Endothelial cell of umbilical vein (primary cell): ENCODE data around the gene MAGI1. TPM values are rescaled to one million over a fixed set of nuclear protein-coding genes. Genes with fewer than 3 reads are reported as not detected.

ENCODE experiments used
- BruUV-seq: library from RNA; stranded (reverse); fragments of 400-500 nt; replicated peaks from 2 replicates; lab custom pipeline; 2021; lab: Mats Ljungman, UMichigan
- CTCF ChIA-PET: fragments of 300-600, 350-600 bp; sonication (Branson Sonifier 250); formaldehyde crosslinking; loops from one replicate; lab custom pipeline; 2021; ENCODE audit warnings: antibody characterized with exemption, inconsistent platforms; lab: Charles Lee
- POLR2A ChIA-PET: fragments of 300-600, 350-600 bp; sonication (Branson Sonifier 250); formaldehyde crosslinking; loops from one replicate; lab custom pipeline; 2021; ENCODE audit warnings: antibody characterized with exemption, inconsistent platforms; lab: Charles Lee
- DNase-seq: peaks from one replicate; pipeline ENCODE4 v3.0.0-alpha.2; 2011; ENCODE audit warnings: low read depth, low spot score
- FAIRE-seq: peaks from 2 replicates; lab custom pipeline; 2011; peaks lifted over from hg19 to GRCh38; lab: Jason Lieb, UNC
- H2AFZ ChIP-seq: 2 replicates; pipeline ENCODE4 v1.6.0; 2012; ENCODE audit warnings: low read depth, low read length, control low read depth, inconsistent platforms
- H3K27ac ChIP-seq: 2 replicates; pipeline ENCODE4 v1.5.1; 2011; ENCODE audit warnings: low read depth, mild to moderate bottlenecking, control low read depth, low read length, moderate library complexity; ENCODE audit not compliant: insufficient read depth
- H3K27me3 ChIP-seq, 2 experiments: 2 replicates each; pipeline versions ENCODE4 v1.6.0 to v1.6.1; 2011; ENCODE audit warnings: low read length in 2 of 2, mixed read lengths in 1 of 2; ENCODE audit not compliant: control insufficient read depth in 2 of 2, insufficient read depth in 2 of 2
- H3K36me3 ChIP-seq, 2 experiments: 2 replicates in 1 of 2; 3 replicates in 1 of 2; pipeline ENCODE4 v1.5.1; 2011; ENCODE audit warnings: low read length in 2 of 2, mild to moderate bottlenecking in 1 of 2, moderate library complexity in 1 of 2; ENCODE audit not compliant: control insufficient read depth in 2 of 2, insufficient read depth in 2 of 2; ENCODE audit errors: extremely low read depth in 1 of 2
- H3K4me1 ChIP-seq: 3 replicates; pipeline ENCODE4 v1.5.1; 2011; ENCODE audit warnings: mild to moderate bottlenecking, low read length; ENCODE audit not compliant: control insufficient read depth, insufficient read depth; ENCODE audit errors: extremely low read depth
- H3K4me2 ChIP-seq: 2 replicates; pipeline ENCODE4 v1.6.1; 2011; ENCODE audit warnings: low read length, control low read depth, mixed read lengths; ENCODE audit not compliant: insufficient read depth
- H3K4me3 ChIP-seq, 3 experiments: fragments of 200-600 bp in 1 of 3; sonication (generic), shearing (Covaris generic) in 1 of 3; replicated peaks in 1 of 3; 2 replicates each; pipeline ENCODE4 v1.5.1; 2011 to 2016; ENCODE audit warnings: control low read depth in 3 of 3, low read length in 3 of 3, mild to moderate bottlenecking in 2 of 3, inconsistent platforms in 1 of 3, low read depth in 1 of 3, moderate library complexity in 1 of 3; ENCODE audit not compliant: insufficient read depth in 1 of 3
- H3K79me2 ChIP-seq: 2 replicates; pipeline ENCODE4 v1.6.0; 2012; ENCODE audit warnings: low read length, inconsistent platforms; ENCODE audit not compliant: control insufficient read depth, insufficient read depth
- H3K9ac ChIP-seq: replicated peaks from 2 replicates; pipeline ENCODE3; 2011; ENCODE audit warnings: low read length, control low read depth; ENCODE audit not compliant: insufficient read depth; ENCODE audit errors: extremely low read depth
- H3K9me1 ChIP-seq: replicated peaks from 3 replicates; pipeline ENCODE4 v1.6.0; 2011; ENCODE audit warnings: mild to moderate bottlenecking, low read length; ENCODE audit not compliant: control insufficient read depth, insufficient read depth; ENCODE audit errors: extremely low read depth
- H3K9me3 ChIP-seq: replicated peaks from 2 replicates; pipeline ENCODE4 v1.5.1; 2012; ENCODE audit warnings: low read length, inconsistent platforms; ENCODE audit not compliant: control insufficient read depth, insufficient read depth
- H4K20me1 ChIP-seq: replicated peaks from 2 replicates; pipeline ENCODE3; 2011; ENCODE audit warnings: mild to moderate bottlenecking, low read length; ENCODE audit not compliant: control insufficient read depth, insufficient read depth; ENCODE audit errors: extremely low read depth
- EZH2 ChIP-seq: IDR thresholded peaks from 2 replicates; pipeline ENCODE4 v1.6.1; 2012; ENCODE audit warnings: borderline replicate concordance, low read depth, mild to moderate bottlenecking, moderate library complexity, low read length, inconsistent platforms; ENCODE audit not compliant: severe bottlenecking
- FOS ChIP-seq: IDR thresholded peaks from 2 replicates; pipeline ENCODE4 v1.6.1; 2011; ENCODE audit warnings: mild to moderate bottlenecking, low read length, moderate library complexity, borderline replicate concordance; ENCODE audit not compliant: insufficient read depth
- GATA2 ChIP-seq: IDR thresholded peaks from 2 replicates; pipeline ENCODE4 v1.7.0; 2011; ENCODE audit warnings: low read depth, mild to moderate bottlenecking, moderate library complexity, mixed read lengths, low read length; ENCODE audit not compliant: insufficient read length, insufficient read depth
- JUN ChIP-seq: IDR thresholded peaks from 2 replicates; pipeline ENCODE4 v1.6.1; 2011; ENCODE audit warnings: borderline replicate concordance, low read depth; ENCODE audit not compliant: insufficient read length, insufficient read depth
- MYC ChIP-seq: IDR thresholded peaks from one replicate; pipeline ENCODE4 v1.6.1; 2011; ENCODE audit warnings: mild to moderate bottlenecking, low read depth, low read length
- POLR2A ChIP-seq: IDR thresholded peaks from 2 replicates; pipeline ENCODE4 v1.6.1; 2012; ENCODE audit warnings: low read depth, mild to moderate bottlenecking, control low read depth, low read length
- POLR2AphosphoS5 ChIP-seq: IDR thresholded peaks from 2 replicates; pipeline ENCODE4 v1.6.1; 2012; ENCODE audit warnings: low read depth, mild to moderate bottlenecking, control low read depth, low read length, moderate library complexity; ENCODE audit not compliant: insufficient read depth
- dilution Hi-C: fragments of 300-500 bp; cut with MboI; formaldehyde crosslinking; loops from one replicate; pipeline ENCODE4 v1.15.0; 2019; ENCODE audit warnings: low sequenced_read_pairs; ENCODE audit not compliant: extremely low pct_ligation_motif_present
- intact Hi-C: fragments of 100-400 bp; cut with micrococcal nuclease; formaldehyde crosslinking; loops from one replicate; pipeline ENCODE4 v1.10.0; 2022
- polyA plus RNA-seq, 4 experiments: library from polyadenylated mRNA; depleted of rRNA in 3 of 4; stranded (reverse) in 3 of 4; unstranded in 1 of 4; fragments of >200 nt; gene quantifications; 2 replicates each; pipeline versions ENCODE4 v1.2.1 to v1.2.3, GENCODE V29; 2011 to 2012; ENCODE audit warnings: missing spikeins in 1 of 4
- total RNA-seq: library from RNA; stranded (reverse); gene quantifications from 2 replicates; pipeline ENCODE4 v1.2.3, GENCODE V29; 2021
- TF ChIP-seq, protein P1 (sequence below): IDR thresholded peaks from 2 replicates; pipeline ENCODE4 v1.6.1; 2011; ENCODE audit not compliant: insufficient read depth, insufficient read length
- TF ChIP-seq, protein P2 (sequence below), 2 donors: IDR thresholded peaks; 1 replicate in 1 of 2; 2 replicates in 1 of 2; pipeline ENCODE4 v1.5.1; 2011; ENCODE audit warnings: low read length in 2 of 2, mild to moderate bottlenecking in 2 of 2, moderate library complexity in 2 of 2, control low read depth in 1 of 2, inconsistent platforms in 1 of 2, low read depth in 1 of 2; ENCODE audit not compliant: insufficient read depth in 1 of 2; ENCODE audit errors: extremely low read depth in 1 of 2

Gene MAGI1
- total and polyA plus RNA-seq, 2 donors (not counting 3 experiments of a cell fraction or from before 2014, with no cell fraction given) = 10.1 to 47.9 TPM

DNA sequence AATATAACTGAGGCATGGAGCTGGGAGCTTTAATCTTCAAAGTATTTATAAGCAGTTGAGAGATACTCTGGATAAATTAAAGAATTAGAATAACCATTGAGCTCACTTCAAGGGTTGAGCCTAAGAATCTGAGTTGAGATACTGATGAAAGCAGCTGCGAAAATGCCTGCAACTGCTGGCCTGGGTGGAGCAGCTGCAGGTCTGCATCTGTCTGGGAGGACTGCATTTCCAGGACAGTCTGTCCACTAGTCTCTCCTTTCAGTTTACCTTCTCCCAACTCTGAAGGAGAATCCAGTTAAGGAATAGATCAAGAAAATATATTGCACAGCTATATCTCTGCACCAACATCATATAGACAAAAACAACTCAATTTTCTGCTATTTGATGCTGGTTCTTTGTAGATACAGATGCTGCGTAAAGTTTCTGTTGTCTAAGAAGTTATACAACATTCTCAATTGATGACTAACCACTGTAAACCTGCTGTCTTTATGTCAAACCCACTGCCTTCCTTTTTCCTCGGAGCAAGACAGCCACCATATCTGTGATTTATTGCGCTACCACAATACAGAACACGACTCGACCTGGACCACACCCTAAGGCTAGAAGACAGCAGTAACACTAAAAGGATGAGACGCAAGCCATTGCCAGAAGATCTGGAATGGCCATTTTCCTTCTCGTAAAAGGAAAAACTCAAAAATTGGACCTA, 245.1 kb downstream of the MAGI1 start:
- FAIRE-seq (no peak), DNase-seq (no peak)
- Histone ChIP-seq H3K36me3 (no peaks in the 10 kb centered on the region), H3K4me1 (no peaks in the 10 kb centered on the region), H4K20me1 (peaks cover 2% of the 10 kb centered on the region), H3K4me2 (no peak overlapping the region), H3K79me2 (no peaks in the 10 kb centered on the region), H3K9ac (no peak overlapping the region), H3K27me3 (no peaks in the 10 kb centered on the region), H3K9me3 (no peaks in the 10 kb centered on the region), H3K4me3 (no peak overlapping the region), H3K9me1 (no peaks in the 10 kb centered on the region), H3K27ac (no peak overlapping the region), H2AFZ (no peak overlapping the region)
- dilution Hi-C loops = no loop called here
- intact Hi-C loops = no loop called here
- ChIA-PET CTCF (no interaction called here), POLR2A (no interaction called here)
- no TSS peak for BruUV-seq
- TF ChIP-seq POLR2AphosphoS5 (no peak), POLR2A (no peak), GATA2 (no peak), MYC (no peak), JUN (no peak), FOS (no peak), EZH2 (no peak)
- TF ChIP-seq, protein P1, sequence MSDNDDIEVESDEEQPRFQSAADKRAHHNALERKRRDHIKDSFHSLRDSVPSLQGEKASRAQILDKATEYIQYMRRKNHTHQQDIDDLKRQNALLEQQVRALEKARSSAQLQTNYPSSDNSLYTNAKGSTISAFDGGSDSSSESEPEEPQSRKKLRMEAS = no peak
- TF ChIP-seq, protein P2, sequence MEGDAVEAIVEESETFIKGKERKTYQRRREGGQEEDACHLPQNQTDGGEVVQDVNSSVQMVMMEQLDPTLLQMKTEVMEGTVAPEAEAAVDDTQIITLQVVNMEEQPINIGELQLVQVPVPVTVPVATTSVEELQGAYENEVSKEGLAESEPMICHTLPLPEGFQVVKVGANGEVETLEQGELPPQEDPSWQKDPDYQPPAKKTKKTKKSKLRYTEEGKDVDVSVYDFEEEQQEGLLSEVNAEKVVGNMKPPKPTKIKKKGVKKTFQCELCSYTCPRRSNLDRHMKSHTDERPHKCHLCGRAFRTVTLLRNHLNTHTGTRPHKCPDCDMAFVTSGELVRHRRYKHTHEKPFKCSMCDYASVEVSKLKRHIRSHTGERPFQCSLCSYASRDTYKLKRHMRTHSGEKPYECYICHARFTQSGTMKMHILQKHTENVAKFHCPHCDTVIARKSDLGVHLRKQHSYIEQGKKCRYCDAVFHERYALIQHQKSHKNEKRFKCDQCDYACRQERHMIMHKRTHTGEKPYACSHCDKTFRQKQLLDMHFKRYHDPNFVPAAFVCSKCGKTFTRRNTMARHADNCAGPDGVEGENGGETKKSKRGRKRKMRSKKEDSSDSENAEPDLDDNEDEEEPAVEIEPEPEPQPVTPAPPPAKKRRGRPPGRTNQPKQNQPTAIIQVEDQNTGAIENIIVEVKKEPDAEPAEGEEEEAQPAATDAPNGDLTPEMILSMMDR (IDR thresholded peaks at IDR 0.05; ENCODE audit: extremely low read depth in 1 of 2, insufficient read depth in 1 of 2, low read depth in 1 of 2, low read length in 2 of 2) = no peak
